Cortex of kidney (tissue), 1 donor: ENCODE data around the gene RAB11FIP5.
"Not testable (repeated sequence)": the region's sequence is repeated elsewhere in the genome, so short reads cannot be mapped to it uniquely, and the experiment has no call there.

Experiments used
- DNase-seq: peaks from one replicate; lab custom pipeline; 2025; lab: John Stamatoyannopoulos, UW

RAB11FIP5 gene

DNA sequence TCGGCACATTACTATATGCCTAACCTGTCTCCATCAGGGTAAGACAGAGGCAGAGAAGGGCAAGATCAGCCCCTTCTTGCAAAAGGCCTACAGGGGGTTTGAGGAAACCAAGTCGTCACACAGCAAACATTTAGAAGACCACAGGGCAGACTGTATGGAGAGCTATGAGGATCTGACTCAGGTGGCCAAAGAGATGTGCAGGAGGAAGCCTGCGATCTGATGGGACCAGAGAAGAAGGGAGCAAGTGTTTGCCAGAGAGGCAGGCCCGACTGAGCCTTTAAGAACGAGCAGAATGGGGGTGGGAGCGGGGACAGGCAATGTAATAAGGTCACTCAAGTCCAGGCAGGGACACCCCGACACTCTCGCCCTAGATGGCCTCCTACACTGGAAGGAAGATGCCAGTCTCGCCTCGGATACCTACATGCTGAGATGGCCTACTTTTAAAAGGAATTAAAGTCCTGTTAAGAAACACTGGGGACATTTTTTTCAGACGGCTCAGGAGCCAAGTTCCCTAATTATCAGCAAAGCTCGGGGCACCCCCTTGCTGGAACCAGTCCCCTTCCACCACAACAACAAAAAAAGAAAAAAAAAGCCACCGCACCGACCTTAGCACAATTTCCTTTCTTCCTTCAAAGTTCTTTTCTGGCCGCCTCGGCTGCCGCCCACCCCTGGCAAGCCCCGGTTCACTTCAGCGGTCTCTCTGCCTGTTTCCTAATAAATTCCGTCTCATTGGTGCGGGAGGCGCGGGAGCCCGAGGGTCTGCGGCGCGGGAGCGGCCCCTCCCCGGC is 42.7 kb downstream of the RAB11FIP5 start:
- DNase-seq: no peak

GRCh38 chr2:73069041-73069854 is 43.5 kb downstream of the RAB11FIP5 start:
- no peak for DNase-seq

DNA sequence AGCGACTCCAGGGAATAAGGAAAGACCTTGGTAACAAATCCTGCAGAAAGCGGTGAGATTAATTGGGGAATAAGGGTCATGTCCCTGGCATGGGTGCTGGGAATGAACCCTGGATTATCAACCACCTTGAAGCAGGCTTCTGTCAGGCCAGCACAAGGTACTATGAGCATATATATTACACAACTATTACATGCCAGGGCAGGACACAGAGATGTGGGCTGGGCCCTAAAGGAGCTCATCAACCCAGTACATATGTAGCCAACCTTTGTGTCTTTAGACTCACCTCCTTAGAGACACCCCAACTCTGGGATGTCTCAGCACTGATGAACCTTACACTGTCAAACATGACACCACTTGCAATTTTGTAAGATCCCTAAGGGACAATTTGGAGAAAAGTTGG is 44.6 kb downstream of the RAB11FIP5 start:
- DNase-seq: no peak

GRCh38 chr2:73067043-73067442 is 45.7 kb downstream of the RAB11FIP5 start:
- DNase-seq: no peak

GRCh38 chr2:73065070-73065469 is 47.7 kb downstream of the RAB11FIP5 start:
- not testable (repeated sequence) for DNase-seq

- no peak for DNase-seq
Observed at GRCh38 chr2:73063909-73064875, 48.6 kb downstream of the RAB11FIP5 start.

DNA sequence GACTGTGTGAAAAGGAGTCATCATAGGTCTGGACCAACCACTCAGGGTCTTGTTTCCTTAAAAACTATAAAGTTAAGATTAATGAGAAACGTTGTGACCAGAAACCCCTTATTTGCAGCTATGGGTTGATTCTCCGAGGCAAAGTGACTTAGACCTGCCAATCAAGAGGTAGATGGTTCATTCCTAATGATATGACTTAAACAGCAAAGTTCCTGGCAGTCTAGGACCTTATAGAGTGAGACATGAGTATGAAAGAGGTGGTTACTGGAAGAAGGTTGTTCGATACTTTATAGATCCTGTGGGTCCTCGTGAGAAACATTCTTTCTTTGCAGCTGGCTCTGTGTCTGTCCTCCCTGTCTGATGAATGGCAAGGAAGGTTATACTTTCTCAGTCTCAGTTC is 49.3 kb downstream of the RAB11FIP5 start:
- DNase-seq: no peak

GRCh38 chr2:73059106-73059505 is 53.6 kb downstream of the RAB11FIP5 start:
- no peak for DNase-seq

- no peak for DNase-seq
Observed at GRCh38 chr2:73054980-73055379, 57.8 kb downstream of the RAB11FIP5 start.

DNA sequence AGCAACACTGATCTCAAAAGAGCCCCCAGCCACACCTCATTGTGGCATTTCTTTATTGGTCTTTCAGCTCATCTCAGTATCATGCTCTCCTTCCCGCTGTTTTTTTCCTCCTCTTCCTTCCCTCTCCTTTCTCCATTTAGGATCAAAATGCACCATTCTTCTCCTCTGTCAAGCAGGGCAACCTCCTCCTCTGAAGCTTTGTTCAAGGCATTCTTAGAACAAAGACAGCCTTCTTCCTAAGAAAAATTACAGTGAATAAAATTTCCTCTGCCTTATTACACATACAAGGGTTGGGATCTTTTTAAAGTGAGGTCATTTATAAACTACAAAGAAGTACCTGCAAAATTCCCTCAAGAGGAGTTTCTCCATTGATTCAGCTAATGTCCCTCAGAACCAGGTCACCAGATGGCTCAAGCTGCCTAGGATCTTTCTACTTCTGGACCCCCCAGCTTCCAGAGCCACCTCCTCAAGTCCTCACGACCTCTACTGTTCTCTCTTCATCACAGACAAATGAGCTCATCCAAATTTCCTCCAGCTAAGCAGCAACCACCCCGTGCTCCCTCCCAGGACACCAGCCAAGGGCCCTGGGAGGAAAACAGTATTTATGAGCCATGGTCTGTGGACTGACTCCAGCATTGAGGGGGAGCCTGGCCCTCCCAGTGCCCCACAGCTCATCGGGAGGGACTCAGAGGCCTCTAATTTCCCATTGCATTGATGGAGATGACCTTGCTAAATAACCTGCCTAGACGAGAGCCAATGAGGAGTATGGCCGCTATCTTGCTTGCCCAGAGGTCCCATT is 59.2 kb downstream of the RAB11FIP5 start:
- no peak for DNase-seq

DNA sequence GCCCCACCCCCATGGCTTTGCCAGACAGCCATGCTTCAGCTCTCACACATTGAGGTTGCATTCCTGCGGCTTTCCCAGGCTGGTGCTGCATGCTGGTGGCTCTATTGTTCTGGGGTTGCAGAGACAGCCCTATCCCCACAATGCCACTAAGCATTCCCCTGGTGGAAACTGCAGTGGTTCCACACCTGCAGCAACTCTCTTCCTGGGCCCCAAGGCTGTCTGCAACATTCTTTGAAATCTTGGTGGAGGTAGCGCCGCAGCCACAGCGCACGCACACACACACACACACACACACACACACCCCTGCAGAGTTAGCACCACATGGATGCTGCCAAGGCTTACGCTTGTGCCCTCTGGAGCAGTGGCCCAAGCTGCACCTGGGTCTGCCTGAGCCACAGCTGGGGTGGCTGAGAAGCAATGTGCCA is 62.6 kb downstream of the RAB11FIP5 start:
- DNase-seq: no peak

- no peak for DNase-seq
Observed at GRCh38 chr2:73043929-73044832, 68.6 kb downstream of the RAB11FIP5 start.

DNA sequence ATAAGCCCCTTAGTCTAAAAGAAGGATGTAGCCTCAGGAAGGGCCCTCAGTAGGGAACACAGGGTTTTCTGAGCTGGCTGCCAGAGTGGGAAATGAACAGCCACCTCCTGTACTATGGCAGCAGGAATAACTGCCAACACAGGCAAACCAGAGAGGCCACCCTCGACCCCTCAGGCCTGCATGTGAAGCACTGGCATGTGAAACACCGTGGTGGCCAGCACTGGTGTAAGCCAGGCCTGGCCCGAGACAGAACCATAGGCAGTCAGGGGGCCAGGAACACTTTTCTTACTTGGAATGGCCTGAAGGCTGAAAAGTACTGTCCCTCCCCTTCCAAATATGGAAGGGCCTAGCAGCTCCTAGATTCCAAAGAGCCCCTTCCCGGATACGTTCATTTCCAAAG is 69.5 kb downstream of the RAB11FIP5 start:
- no peak for DNase-seq

DNA sequence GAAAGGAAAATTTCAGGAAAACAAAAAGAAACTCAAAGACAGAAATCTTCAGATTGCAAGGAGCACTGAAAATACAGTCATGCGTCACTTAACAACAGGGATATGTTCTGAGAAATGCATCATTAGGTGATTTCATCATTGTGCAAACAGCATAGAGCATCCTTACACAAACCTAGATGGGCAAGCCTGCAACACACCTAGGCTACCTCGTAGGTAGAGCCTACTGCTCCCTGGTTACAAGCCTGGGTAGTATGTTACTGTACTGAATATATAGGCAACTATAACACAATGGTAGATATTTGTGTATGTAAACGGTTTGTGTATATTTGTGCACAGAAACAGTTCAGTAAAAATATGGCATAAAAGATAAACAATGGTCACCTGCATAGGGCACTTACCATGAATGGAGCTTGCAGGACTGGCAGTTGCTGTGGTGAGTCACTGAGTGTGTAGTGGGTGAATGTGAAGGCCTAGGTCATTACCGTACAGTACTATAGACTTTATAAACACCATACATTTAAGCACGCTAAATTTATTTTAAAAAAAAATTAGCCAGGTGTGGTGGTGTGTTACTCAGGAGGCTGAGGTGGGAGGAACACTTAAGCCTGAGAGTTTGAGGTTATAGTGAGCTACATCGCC is 74.7 kb downstream of the RAB11FIP5 start:
- no peak for DNase-seq

- DNase-seq: no peak
Observed at GRCh38 chr2:73036766-73037165, 76.0 kb downstream of the RAB11FIP5 start.

DNA sequence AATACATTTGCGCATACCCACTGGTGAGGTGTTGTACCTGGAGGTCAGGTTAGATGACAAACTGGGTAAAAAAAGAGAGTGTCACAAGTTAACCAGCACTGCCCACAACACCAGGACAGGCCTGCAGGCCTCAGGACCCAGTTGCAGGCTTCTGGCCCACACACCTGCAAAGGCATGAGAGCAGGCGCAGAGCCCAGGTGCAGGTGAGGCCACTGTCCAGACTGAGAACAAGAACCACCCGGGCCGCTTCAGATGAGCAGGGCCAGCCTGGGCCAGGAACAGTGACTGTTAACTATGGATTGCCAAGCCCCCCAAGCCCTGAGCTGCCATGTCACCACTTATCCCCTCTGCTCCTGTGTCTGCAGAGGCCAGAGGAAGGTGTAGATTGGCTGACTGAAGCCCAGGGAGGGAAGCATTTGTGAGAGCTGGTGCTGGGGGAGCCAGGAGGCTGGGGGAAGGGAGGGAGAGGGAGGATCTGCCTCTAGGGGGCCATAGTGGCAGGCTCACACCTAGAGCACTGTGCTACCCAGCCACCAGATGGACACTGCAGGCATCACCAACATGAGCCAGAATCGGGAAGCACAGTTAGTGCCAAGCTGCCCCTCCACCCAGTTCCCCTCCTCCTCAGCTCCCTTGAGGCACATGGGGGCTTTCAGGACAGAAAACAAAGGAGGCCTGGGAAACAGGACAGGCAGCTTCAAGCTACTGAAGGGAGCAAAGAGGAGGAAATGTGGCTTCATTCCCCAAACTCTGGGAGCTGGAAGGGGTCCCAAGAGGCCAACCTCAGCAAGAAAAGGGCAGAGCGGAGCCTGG is 76.6 kb downstream of the RAB11FIP5 start:
- DNase-seq: no peak

GRCh38 chr2:73034661-73035375 is 77.9 kb downstream of the RAB11FIP5 start:
- DNase-seq: no peak

GRCh38 chr2:73033766-73034381 is 78.9 kb downstream of the RAB11FIP5 start:
- no peak for DNase-seq
